Measurements from ENCODE around the gene PEAK1.

DNA sequence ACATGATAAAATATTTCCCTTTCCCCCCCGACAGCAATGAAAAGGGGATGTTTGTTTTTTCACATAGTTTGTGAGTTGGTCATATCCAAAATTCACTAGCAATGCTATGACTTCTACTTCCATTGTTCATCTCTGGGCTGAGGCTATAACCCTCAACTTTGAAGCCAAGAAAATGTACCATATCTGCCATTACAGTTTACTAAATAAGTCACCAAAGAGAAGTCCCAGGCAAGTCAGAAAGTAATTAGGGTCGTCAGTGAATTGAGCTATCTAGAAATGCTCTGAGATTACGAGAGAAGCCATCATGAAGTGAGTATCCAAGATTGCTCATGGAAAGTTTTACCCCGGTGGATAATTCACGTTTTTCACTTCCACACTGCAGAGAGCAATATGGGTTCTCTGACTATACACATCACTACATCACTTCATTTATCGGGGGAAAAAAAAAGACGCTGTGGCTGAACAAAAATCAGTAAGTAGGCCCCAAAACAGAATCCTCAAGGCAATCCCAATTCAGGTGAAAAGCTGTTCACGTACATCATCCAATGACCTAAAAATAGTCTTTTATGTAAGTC is 1.4 kb downstream of the PEAK1 start:
- TF ChIP-seq POLR2AphosphoS5 (IDR thresholded peaks at IDR 0.05; ENCODE audit: low read length) (no peak), EP300 (IDR thresholded peaks at IDR 0.05; ENCODE audit: borderline replicate concordance in 1 of 2, control insufficient read depth in 1 of 2, low read depth in 2 of 2, low read length in 2 of 2) (no peak), TCF12 (IDR thresholded peaks at IDR 0.05; ENCODE audit: low read depth, low read length) (no peak), SREBF1 (IDR thresholded peaks at IDR 0.05; ENCODE audit: low read length) (no peak), TAF1 (IDR thresholded peaks at IDR 0.05; ENCODE audit: borderline replicate concordance, low read depth, low read length) (no peak)
- TF ChIP-seq, protein P1, sequence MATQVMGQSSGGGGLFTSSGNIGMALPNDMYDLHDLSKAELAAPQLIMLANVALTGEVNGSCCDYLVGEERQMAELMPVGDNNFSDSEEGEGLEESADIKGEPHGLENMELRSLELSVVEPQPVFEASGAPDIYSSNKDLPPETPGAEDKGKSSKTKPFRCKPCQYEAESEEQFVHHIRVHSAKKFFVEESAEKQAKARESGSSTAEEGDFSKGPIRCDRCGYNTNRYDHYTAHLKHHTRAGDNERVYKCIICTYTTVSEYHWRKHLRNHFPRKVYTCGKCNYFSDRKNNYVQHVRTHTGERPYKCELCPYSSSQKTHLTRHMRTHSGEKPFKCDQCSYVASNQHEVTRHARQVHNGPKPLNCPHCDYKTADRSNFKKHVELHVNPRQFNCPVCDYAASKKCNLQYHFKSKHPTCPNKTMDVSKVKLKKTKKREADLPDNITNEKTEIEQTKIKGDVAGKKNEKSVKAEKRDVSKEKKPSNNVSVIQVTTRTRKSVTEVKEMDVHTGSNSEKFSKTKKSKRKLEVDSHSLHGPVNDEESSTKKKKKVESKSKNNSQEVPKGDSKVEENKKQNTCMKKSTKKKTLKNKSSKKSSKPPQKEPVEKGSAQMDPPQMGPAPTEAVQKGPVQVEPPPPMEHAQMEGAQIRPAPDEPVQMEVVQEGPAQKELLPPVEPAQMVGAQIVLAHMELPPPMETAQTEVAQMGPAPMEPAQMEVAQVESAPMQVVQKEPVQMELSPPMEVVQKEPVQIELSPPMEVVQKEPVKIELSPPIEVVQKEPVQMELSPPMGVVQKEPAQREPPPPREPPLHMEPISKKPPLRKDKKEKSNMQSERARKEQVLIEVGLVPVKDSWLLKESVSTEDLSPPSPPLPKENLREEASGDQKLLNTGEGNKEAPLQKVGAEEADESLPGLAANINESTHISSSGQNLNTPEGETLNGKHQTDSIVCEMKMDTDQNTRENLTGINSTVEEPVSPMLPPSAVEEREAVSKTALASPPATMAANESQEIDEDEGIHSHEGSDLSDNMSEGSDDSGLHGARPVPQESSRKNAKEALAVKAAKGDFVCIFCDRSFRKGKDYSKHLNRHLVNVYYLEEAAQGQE (IDR thresholded peaks at IDR 0.05; ENCODE audit: low read depth, low read length): no peak
- TF ChIP-seq, protein P2, sequence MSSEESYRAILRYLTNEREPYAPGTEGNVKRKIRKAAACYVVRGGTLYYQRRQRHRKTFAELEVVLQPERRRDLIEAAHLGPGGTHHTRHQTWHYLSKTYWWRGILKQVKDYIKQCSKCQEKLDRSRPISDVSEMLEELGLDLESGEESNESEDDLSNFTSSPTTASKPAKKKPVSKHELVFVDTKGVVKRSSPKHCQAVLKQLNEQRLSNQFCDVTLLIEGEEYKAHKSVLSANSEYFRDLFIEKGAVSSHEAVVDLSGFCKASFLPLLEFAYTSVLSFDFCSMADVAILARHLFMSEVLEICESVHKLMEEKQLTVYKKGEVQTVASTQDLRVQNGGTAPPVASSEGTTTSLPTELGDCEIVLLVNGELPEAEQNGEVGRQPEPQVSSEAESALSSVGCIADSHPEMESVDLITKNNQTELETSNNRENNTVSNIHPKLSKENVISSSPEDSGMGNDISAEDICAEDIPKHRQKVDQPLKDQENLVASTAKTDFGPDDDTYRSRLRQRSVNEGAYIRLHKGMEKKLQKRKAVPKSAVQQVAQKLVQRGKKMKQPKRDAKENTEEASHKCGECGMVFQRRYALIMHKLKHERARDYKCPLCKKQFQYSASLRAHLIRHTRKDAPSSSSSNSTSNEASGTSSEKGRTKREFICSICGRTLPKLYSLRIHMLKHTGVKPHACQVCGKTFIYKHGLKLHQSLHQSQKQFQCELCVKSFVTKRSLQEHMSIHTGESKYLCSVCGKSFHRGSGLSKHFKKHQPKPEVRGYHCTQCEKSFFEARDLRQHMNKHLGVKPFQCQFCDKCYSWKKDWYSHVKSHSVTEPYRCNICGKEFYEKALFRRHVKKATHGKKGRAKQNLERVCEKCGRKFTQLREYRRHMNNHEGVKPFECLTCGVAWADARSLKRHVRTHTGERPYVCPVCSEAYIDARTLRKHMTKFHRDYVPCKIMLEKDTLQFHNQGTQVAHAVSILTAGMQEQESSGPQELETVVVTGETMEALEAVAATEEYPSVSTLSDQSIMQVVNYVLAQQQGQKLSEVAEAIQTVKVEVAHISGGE (CRISPR knock-in tag; IDR thresholded peaks at IDR 0.05): no peak
- TF ChIP-seq, protein P3, sequence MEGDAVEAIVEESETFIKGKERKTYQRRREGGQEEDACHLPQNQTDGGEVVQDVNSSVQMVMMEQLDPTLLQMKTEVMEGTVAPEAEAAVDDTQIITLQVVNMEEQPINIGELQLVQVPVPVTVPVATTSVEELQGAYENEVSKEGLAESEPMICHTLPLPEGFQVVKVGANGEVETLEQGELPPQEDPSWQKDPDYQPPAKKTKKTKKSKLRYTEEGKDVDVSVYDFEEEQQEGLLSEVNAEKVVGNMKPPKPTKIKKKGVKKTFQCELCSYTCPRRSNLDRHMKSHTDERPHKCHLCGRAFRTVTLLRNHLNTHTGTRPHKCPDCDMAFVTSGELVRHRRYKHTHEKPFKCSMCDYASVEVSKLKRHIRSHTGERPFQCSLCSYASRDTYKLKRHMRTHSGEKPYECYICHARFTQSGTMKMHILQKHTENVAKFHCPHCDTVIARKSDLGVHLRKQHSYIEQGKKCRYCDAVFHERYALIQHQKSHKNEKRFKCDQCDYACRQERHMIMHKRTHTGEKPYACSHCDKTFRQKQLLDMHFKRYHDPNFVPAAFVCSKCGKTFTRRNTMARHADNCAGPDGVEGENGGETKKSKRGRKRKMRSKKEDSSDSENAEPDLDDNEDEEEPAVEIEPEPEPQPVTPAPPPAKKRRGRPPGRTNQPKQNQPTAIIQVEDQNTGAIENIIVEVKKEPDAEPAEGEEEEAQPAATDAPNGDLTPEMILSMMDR (IDR thresholded peaks at IDR 0.05 in 2 of 3, conservative IDR thresholded peaks at IDR 0.05 in 1 of 3; ENCODE audit: control insufficient read depth in 2 of 3, extremely low read depth in 1 of 3, insufficient read depth in 1 of 3, low read depth in 3 of 3, low read length in 3 of 3): no peak

Measured in GM12878 (cell line).